Activated T-helper 17 cell treated with anti-CD3 and anti-CD28 coated beads, Interleukin-2, amount 50 U/mL, for 72 hours (primary cell): ENCODE results near the gene PLEKHJ1. TPM values are rescaled to one million over a fixed set of nuclear protein-coding genes. Genes with fewer than 3 reads are reported as not detected.

Source experiments
- ATAC-seq: fragments of 150-1000 bp; cut with Tn5 transposase; replicated peaks from 2 replicates; pipeline ENCODE4 v1.10.0; 2021; ENCODE audit warnings: mild to moderate bottlenecking, moderate library complexity
- H3K27ac Mint-ChIP-seq: one replicate; pipeline ENCODE4 v1.8.0; 2022; ENCODE audit warnings: mixed read lengths
- H3K27me3 Mint-ChIP-seq: one replicate; pipeline ENCODE4 v1.8.0; 2022; ENCODE audit warnings: mixed read lengths
- H3K36me3 Mint-ChIP-seq: one replicate; pipeline ENCODE4 v1.8.0; 2022; ENCODE audit warnings: low read depth, mild to moderate bottlenecking, mixed read lengths
- H3K4me1 Mint-ChIP-seq: one replicate; pipeline ENCODE4 v1.8.0; 2022; ENCODE audit warnings: mixed read lengths
- H3K4me3 Mint-ChIP-seq: one replicate; pipeline ENCODE4 v1.8.0; 2022; ENCODE audit warnings: mild to moderate bottlenecking, mixed read lengths
- H3K9me3 Mint-ChIP-seq: one replicate; pipeline ENCODE4 v1.8.0; 2022; ENCODE audit warnings: mixed read lengths
- total RNA-seq, 2 donors: library from RNA; stranded (reverse); gene quantifications; one replicate each; pipeline ENCODE4 v1.2.3, GENCODE V29; 2022

Gene PLEKHJ1
- total RNA-seq, 2 donors from 2014 or later: 45.8 to 74.8 TPM

DNA sequence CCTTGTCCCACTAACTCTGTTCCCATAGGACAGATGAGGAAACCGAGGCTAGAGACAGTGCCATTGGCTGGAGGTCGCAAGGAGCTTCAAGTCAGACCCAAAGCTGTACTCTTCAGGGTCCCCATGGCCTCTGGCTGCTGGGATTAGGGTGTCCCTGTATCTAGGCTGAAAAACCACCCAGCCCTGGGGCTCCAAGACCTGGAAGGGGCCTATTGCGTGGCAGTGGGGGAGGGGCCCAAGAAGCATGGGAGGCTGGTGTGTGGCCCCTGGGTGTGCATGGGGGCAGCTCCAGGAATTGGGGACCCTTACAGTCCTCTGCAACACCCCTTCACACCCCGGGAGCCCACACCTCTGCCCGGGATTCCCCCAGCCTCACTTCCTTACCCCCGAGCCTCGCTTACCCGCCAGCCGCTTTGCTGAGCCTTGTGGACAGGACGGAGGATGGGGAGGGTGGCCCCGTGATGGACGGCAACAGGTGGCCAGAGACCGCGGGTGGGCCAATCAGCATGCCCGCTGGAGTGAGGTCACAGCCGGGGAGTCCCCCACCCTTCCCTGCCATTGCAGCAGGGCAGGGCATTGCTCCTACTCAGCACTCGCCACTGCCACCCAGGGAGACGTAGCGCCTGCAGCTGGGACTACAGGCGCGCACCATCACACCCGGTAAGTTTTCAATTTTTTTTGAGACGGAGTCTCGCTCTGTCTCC is 20.0 kb upstream of the PLEKHJ1 start, which contains the start of gene JSRP1:
Gene JSRP1 (minus strand): TSS at position 436 of the 704 bp plus-strand sequence. CDS start 1,103 bp downstream, outside the sequence.
- Mint-ChIP-seq H3K27me3 (no peaks in the 10 kb centered on the region), H3K36me3 (no peaks in the 10 kb centered on the region), H3K4me3 (peak within 1 kb of the TSS; percentile 74), H3K4me1 (peaks cover 6% of the 10 kb centered on the region), H3K27ac (no peak within 1 kb of the TSS), H3K9me3 (no peaks in the 10 kb centered on the region)
- ATAC-seq: no peak

DNA sequence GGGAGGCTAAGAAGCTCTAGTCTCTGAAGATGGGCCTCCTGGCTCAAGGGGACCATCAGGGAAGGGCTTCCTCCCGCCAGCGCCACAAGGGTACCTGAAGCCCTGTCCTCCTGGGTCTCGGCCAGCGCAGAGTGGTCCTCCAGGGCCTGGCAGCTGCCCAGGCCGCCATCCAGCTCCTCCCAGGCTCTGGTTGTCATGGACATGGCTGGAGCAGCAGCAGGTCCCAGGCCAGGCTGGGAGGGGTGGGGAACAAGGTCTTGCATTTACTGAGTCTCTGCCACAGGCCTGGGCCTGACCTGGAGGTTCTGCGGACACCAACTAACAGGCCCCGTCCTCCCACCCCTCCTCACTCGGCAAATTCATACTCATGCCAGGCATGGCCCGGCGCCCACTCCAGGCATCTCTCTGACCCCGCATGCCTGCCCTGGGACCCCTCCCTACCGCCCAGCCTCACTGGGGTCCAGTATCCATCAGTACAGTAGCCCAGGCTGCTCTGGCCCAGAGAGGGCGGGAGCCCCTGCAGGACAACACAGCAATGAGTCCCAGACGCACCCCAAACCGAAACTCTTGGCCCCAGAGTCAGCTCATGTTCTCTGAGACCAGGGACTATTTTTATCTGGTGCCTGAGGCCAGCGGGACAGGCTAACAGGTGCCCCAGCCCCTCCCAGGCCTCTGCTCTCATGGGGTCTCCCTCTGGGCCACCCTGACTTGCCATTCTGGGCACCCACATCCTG is 19.1 kb upstream of the PLEKHJ1 start:
- Mint-ChIP-seq H3K27ac (no peak overlapping the region), H3K4me1 (peaks cover 3% of the 10 kb centered on the region), H3K9me3 (no peaks in the 10 kb centered on the region), H3K36me3 (no peaks in the 10 kb centered on the region), H3K4me3 (no peak overlapping the region), H3K27me3 (no peaks in the 10 kb centered on the region)
- no peak for ATAC-seq

DNA sequence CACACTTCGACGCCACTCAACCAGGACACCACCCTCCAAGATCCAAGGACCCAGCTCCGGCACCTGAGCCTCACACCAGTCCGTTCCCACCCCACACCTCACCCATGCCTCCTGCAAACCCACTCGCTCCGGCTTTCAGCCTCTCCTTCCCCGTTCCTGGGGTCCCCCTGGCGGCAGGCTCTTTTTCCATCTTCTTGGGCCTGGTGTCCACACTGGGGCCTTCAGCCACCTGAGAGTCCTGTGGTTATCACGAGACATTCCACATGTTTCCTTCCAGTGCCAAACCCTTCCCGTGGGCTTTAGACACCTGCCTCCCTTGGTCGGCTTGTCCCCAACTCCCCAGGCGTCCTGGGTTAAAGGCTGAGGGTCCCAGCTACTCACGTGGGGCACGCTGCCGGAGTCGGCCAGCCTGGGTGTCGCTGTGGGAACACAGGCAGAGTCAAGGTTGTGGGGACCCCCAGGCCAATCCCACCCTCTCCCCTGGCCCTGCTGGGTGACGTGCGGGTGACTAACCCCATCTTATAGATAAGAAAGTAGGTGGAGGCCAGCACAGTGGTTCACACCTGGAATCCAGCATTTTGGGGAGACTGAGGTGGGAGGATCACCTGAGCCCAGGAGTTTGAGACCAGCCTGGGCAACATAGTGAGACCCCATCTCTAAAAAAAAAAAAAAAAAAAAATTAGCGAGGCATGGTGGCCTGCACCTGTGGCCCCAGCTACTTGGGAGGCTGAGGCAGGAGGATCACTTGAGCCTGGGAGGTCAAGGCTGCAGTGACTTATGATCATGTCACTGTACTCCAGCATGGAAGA is 18.1 kb upstream of the PLEKHJ1 start:
- H3K27me3 Mint-ChIP-seq: no peaks in the 10 kb centered on the region
- no peaks in the 10 kb centered on the region for H3K36me3 Mint-ChIP-seq
- no peaks in the 10 kb centered on the region for H3K4me1 Mint-ChIP-seq
- H3K9me3 Mint-ChIP-seq: no peaks in the 10 kb centered on the region
- no peak overlapping the region for H3K27ac Mint-ChIP-seq
- H3K4me3 Mint-ChIP-seq: no peak overlapping the region
- no peak for ATAC-seq

DNA sequence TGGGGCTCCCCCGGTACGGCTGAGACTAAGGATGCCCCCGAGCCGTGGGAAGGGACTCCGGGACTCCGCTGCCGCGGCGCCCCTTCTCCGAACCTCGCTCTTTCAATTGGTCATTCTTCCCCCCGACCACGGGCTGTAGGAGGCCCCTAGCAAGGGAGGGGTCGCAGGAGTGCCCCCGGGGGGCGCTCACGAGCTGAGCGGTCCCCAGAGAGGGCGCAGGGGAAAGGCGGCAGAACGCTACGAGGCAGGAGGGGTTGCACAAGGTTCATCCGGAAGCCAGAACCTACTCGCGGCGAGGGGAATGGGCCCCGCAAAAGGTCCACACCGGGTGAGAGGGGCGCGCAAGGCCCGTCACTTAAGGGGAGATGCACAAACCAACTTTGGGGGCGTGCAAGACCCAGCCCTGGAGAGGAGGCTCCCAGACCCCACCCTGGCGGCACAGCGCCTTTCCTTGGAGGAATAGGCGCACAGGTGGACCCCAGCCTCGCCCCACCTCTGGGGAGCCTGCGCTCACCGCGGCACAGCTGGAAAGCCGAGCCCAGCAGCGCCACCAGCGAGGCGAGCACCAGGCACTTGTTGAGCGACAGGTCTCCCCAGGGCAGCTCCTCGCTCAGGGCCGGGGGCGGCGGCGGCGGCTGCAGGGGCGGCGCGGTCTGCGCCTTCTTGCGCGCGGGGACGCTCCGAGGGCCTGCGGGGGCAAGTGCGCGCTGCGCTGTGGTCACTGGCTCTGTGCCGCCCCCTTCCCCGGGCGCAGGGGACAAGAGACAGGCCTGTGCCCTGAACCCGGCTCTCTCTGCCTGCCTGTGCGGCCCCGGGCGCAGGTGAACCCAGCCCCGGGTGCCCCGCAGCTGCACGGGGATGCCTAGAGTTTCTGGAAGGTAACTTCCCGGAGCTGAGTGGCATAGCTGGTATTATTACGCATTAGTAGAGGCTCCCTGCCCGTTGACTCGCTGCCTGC is 17.3 kb upstream of the PLEKHJ1 start:
- Mint-ChIP-seq H3K4me1 (no peaks in the 10 kb centered on the region), H3K4me3 (peak overlapping the region; percentile 52), H3K36me3 (peaks cover 5% of the 10 kb centered on the region), H3K9me3 (no peaks in the 10 kb centered on the region), H3K27ac (no peak overlapping the region), H3K27me3 (no peaks in the 10 kb centered on the region)
- ATAC-seq: peak; percentile 1

DNA sequence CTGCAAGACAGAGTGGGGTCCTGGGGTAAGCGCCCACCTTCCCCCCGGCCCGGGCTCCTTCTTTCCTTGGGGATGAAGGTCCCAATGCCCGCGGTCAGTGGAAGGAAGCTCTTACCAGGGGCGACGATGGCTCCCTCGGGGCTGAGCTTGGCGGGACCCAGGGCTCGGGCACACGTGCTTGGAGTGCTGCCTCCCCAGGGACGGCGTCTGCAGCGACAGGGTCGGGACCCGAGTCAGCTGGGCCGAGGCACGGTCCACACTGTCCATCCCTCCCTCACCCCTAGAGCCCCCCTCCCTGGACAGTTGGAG is 16.6 kb upstream of the PLEKHJ1 start:
- no peak overlapping the region for H3K27ac Mint-ChIP-seq
- H3K4me3 Mint-ChIP-seq: peak overlapping the region; percentile 52
- no peaks in the 10 kb centered on the region for H3K27me3 Mint-ChIP-seq
- no peaks in the 10 kb centered on the region for H3K4me1 Mint-ChIP-seq
- H3K36me3 Mint-ChIP-seq: peaks cover 6% of the 10 kb centered on the region
- peak; percentile 9 for ATAC-seq
- no peaks in the 10 kb centered on the region for H3K9me3 Mint-ChIP-seq

DNA sequence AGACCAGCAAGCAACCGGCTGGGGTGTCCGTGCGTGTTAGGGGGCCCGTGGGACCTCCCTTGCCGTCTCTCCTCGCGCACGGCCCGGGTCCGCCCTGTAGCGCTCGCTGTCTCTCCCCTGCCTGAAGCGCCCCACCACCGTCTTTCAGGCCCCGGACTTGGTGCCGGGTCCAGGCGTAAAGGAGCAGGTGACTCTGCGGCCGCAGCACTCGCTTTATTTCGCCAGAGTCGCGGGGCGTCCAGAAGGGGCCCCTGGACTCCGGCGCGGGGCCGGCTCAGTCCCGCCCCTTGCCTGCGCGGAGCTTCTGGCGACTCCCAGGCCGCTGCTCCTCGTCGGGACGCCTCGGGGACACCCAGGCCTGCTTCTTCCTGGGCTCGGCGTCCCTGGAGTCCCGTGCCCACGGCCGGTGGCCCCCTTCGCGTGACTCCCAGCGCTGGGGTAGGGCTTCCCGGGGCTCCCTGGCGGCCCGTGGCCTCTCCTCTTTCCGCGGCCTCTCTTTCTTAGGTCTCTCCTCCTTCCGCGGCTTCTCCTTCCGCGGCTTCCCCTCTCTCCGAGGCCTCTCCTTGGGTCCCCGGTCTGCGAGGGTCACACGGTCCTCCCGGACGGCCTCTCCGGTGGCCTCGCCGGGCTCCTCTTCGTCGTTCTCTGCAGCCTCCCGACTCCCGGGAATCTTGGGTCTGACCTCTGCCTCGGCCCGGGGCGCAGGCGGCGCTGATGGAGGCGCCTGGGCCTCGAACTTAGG is 16.1 kb upstream of the PLEKHJ1 start:
- peak overlapping the region; percentile 52 for H3K4me3 Mint-ChIP-seq
- H3K4me1 Mint-ChIP-seq: no peaks in the 10 kb centered on the region
- H3K9me3 Mint-ChIP-seq: no peaks in the 10 kb centered on the region
- peaks cover 10% of the 10 kb centered on the region for H3K36me3 Mint-ChIP-seq
- ATAC-seq: no peak
- no peaks in the 10 kb centered on the region for H3K27me3 Mint-ChIP-seq
- H3K27ac Mint-ChIP-seq: no peak overlapping the region

DNA sequence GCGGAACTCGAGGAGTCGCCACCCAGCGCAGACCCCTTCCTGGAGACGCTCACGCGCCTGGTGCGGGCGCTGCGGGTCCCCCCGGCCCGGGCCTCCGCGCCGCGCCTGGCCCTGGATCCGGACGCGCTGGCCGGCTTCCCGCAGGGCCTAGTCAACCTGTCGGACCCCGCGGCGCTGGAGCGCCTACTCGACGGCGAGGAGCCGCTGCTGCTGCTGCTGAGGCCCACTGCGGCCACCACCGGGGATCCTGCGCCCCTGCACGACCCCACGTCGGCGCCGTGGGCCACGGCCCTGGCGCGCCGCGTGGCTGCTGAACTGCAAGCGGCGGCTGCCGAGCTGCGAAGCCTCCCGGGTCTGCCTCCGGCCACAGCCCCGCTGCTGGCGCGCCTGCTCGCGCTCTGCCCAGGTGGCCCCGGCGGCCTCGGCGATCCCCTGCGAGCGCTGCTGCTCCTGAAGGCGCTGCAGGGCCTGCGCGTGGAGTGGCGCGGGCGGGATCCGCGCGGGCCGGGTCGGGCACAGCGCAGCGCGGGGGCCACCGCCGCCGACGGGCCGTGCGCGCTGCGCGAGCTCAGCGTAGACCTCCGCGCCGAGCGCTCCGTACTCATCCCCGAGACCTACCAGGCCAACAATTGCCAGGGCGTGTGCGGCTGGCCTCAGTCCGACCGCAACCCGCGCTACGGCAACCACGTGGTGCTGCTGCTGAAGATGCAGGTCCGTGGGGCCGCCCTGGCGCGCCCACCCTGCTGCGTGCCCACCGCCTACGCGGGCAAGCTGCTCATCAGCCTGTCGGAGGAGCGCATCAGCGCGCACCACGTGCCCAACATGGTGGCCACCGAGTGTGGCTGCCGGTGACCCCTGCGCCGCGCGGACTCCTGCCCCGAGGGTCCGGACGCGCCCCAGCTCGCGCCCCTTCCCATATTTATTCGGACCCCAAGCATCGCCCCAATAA is 15.3 kb upstream of the PLEKHJ1 start:
- Mint-ChIP-seq H3K4me3 (peak overlapping the region; percentile 52), H3K9me3 (no peaks in the 10 kb centered on the region), H3K27me3 (no peaks in the 10 kb centered on the region), H3K36me3 (peaks cover 16% of the 10 kb centered on the region), H3K27ac (no peak overlapping the region), H3K4me1 (no peaks in the 10 kb centered on the region)
- no peak for ATAC-seq

DNA sequence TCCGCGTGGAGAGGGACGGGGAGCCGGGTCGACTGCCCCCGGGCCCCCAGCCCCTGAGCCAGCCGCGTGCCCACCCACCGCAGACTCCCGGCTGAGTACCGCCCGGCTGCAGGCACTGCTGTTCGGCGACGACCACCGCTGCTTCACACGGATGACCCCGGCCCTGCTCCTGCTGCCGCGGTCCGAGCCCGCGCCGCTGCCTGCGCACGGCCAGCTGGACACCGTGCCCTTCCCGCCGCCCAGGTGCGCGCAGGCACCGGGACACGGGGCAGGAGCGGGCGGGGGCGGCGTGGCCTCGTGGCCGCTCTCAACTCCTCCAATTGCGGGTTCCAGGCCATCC is 14.6 kb upstream of the PLEKHJ1 start:
- Mint-ChIP-seq H3K27ac (no peak overlapping the region), H3K36me3 (peaks cover 23% of the 10 kb centered on the region), H3K4me1 (no peaks in the 10 kb centered on the region), H3K4me3 (no peak overlapping the region), H3K27me3 (no peaks in the 10 kb centered on the region), H3K9me3 (no peaks in the 10 kb centered on the region)
- ATAC-seq: no peak

DNA sequence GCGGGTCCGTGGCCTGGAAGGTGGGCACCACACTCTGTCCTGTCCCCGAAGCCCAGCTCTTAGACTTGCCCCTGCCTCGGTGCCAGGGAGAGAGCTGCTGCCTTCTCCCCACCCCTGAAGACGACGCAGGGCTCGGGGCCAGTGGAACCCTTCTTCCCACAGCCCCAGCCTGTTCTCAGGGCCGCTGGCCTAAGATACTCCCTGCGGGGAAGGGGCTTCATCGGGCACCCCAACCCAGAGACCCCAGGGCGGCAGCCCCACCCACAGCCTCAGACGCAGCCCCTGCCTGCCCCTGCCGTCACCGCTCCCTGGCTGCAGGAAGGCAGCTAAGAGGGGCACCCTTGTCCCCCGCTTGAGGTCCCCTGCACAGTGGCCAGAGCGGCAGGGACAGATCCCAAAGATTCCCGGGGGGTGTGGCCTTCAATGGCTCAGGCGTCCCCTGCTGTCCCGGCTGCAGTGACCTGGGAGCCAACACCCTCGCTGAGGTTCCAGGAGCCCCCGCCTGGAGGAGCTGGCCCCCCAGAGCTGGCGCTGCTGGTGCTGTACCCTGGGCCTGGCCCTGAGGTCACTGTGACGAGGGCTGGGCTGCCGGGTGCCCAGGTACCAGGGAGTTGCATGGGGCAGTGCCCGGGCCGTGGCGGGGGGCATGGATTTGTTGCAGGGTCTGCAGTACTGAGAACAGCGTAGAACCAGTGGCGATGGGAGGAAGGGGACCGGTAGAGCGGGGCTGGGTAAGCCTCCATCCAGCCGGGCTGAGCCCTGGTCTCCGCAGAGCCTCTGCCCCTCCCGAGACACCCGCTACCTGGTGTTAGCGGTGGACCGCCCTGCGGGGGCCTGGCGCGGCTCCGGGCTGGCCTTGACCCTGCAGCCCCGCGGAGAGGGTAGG is 14.0 kb upstream of the PLEKHJ1 start:
- Mint-ChIP-seq H3K4me3 (no peak overlapping the region), H3K27ac (no peak overlapping the region), H3K9me3 (no peaks in the 10 kb centered on the region), H3K4me1 (no peaks in the 10 kb centered on the region), H3K36me3 (peaks cover 29% of the 10 kb centered on the region), H3K27me3 (no peaks in the 10 kb centered on the region)
- peak; percentile 11 for ATAC-seq

DNA sequence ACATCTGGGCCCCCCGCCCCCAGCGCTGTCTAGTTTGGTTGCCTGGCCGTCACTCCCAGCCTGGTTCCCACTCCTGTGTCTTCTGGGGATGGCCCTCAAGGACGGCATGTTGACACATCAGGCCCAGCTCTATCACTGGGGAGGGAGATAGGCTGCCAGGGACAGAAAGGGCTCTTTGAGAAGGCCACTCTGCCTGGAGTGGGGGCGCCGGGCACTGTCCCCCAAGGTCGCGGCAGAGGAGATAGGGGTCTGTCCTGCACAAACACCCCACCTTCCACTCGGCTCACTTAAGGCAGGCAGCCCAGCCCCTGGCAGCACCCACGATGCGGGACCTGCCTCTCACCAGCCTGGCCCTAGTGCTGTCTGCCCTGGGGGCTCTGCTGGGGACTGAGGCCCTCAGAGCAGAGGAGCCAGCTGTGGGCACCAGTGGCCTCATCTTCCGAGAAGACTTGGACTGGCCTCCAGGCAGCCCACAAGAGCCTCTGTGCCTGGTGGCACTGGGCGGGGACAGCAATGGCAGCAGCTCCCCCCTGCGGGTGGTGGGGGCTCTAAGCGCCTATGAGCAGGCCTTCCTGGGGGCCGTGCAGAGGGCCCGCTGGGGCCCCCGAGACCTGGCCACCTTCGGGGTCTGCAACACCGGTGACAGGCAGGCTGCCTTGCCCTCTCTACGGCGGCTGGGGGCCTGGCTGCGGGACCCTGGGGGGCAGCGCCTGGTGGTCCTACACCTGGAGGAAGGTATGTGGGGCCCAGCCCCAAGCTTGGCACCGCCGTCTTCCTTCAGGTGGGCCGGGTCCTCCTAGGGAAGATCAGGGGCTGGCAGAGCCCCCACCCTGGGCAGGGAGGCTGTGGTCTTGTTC is 13.1 kb upstream of the PLEKHJ1 start, which contains the start of gene AMH:
Gene AMH (plus strand): TSS at position 314 of the 857 bp plus-strand sequence. CDS start 10 bp downstream, at position 324.
- Mint-ChIP-seq H3K9me3 (no peaks in the 10 kb centered on the region), H3K36me3 (peaks cover 38% of the 10 kb centered on the region), H3K27me3 (no peaks in the 10 kb centered on the region), H3K4me1 (no peaks in the 10 kb centered on the region), H3K27ac (no peak within 1 kb of the TSS), H3K4me3 (no peak within 1 kb of the TSS)
- peak; percentile 7 for ATAC-seq
